Lower leg skin (tissue), 4 donors: ENCODE data around the gene OS9. TPM values are rescaled to one million over a fixed set of nuclear protein-coding genes. Genes with fewer than 3 reads are reported as not detected.

Experiments
- DNase-seq, 2 donors: peaks; one replicate each; pipeline ENCODE4 v3.0.0-alpha.2; 2019; ENCODE audit warnings: low spot score in 2 of 2
- H3K4me3 ChIP-seq: fragments of 200-600 bp; sonication (generic); 2 replicates; pipeline ENCODE4 v1.5.1; 2017; ENCODE audit warnings: mild to moderate bottlenecking, low read depth; ENCODE audit not compliant: poor library complexity, severe bottlenecking
- CTCF ChIP-seq, 3 donors: fragments of 450-650 bp; IDR thresholded peaks; one replicate each; pipeline ENCODE4 v1.5.1; 2016; ENCODE audit warnings: antibody characterized with exemption in 3 of 3, mild to moderate bottlenecking in 3 of 3, moderate library complexity in 2 of 3
- POLR2A ChIP-seq, 2 donors: fragments of 450-650 bp; IDR thresholded peaks; one replicate each; pipeline ENCODE4 v1.6.1; 2016 to 2017; ENCODE audit warnings: antibody characterized with exemption in 2 of 2, mild to moderate bottlenecking in 1 of 2, moderate library complexity in 1 of 2
- WGBS, 2 donors: methylation state at CpG; one replicate each; pipeline ENCODE4 v1.1.5; 2018; 5-methylcytosine and 5-hydroxymethylcytosine counted together
- intact Hi-C: fragments of 100-400 bp; cut with DNase I; formaldehyde crosslinking; loops from one replicate; pipeline ENCODE4 v1.15.0; 2023; ENCODE audit warnings: low total_unique reads
- total RNA-seq, 4 donors: library from RNA; depleted of rRNA; stranded (reverse); fragments of >200 nt; gene quantifications; one replicate each; pipeline ENCODE4 v1.1.0, GENCODE V29; 2016

OS9 gene
- total RNA-seq, 4 donors from 2014 or later = 195 to 265 (median 205) TPM

GRCh38 chr12:57755454-57756372 is 61.8 kb downstream of the OS9 start:
- intact Hi-C loops = no loop called here

GRCh38 chr12:57756406-57757341 is 62.7 kb downstream of the OS9 start:
- TF ChIP-seq CTCF (IDR thresholded peaks at IDR 0.05) = no peak
- no peak for TF ChIP-seq POLR2A (IDR thresholded peaks at IDR 0.05)
- intact Hi-C loops = no loop called here
- no peak for DNase-seq
- no peak overlapping the region for H3K4me3 ChIP-seq
- WGBS, 2 donors = 51 to 58% methylated on average over 22 of the region's 22 CpGs

More at GRCh38 chr12:57755454-57756372, 61.8 kb downstream of the OS9 start:
- 2 to 15% methylated on average over 8 to 38 of the region's 76 CpGs for WGBS, 2 donors
- DNase-seq = no peak
- TF ChIP-seq POLR2A (IDR thresholded peaks at IDR 0.05) = no peak
- TF ChIP-seq CTCF (IDR thresholded peaks at IDR 0.05) = no peak
- H3K4me3 ChIP-seq = peak overlapping the region; percentile 45

- WGBS, 2 donors = 90 to 94% methylated on average over 4 of the region's 4 CpGs
- intact Hi-C loops = no loop called here
- DNase-seq = no peak
- TF ChIP-seq POLR2A (IDR thresholded peaks at IDR 0.05) (no peak), CTCF (IDR thresholded peaks at IDR 0.05) (no peak)
- H3K4me3 ChIP-seq = no peak overlapping the region
Measured at GRCh38 chr12:57757771-57758170, 63.8 kb downstream of the OS9 start.

- 88 to 91% methylated on average over 16 to 25 of the region's 25 CpGs for WGBS, 2 donors
- intact Hi-C loops = no loop called here
- no peak for TF ChIP-seq POLR2A (IDR thresholded peaks at IDR 0.05)
- no peak for TF ChIP-seq CTCF (IDR thresholded peaks at IDR 0.05)
- DNase-seq = no peak
- H3K4me3 ChIP-seq = no peak overlapping the region
Measured at GRCh38 chr12:57758552-57759359, 64.8 kb downstream of the OS9 start.

- DNase-seq = no peak
- WGBS, 2 donors = 31 to 35% methylated on average over 3 of the region's 3 CpGs
- no peak overlapping the region for H3K4me3 ChIP-seq
- intact Hi-C loops = no loop called here
- TF ChIP-seq POLR2A (IDR thresholded peaks at IDR 0.05) = no peak
- TF ChIP-seq CTCF (IDR thresholded peaks at IDR 0.05) = no peak
Measured at GRCh38 chr12:57759360-57759980, 65.5 kb downstream of the OS9 start.
